GM19397 (cell line): ENCODE results near the gene TARS2.
A peak's percentile ranks its signal among the peaks of the same experiment; 100 is the strongest.

Experiments
- ATAC-seq: cut with Tn5 transposase; IDR thresholded peaks from one replicate; pipeline ENCODE4 v1.9.1; 2021; ENCODE audit warnings: mild to moderate bottlenecking, moderate library complexity; ENCODE audit not compliant: unreplicated experiment

Gene TARS2

GRCh38 chr1:150507912-150508864, 21.0 kb downstream of the TARS2 start, which contains the start of gene ECM1:
Gene ECM1 (plus strand): TSS chr1:150508109. CDS start chr1:150508210, 101 bp downstream.
- ATAC-seq: no peak

GRCh38 chr1:150508982-150509381, 21.8 kb downstream of the TARS2 start:
- no peak for ATAC-seq

GRCh38 chr1:150511551-150511950, 24.3 kb downstream of the TARS2 start:
- ATAC-seq: no peak

GRCh38 chr1:150511985-150512660, 24.9 kb downstream of the TARS2 start:
- no peak for ATAC-seq

GRCh38 chr1:150512846-150513245, 25.6 kb downstream of the TARS2 start:
- no peak for ATAC-seq

- ATAC-seq: no peak
Measured at GRCh38 chr1:150513351-150513791, 26.2 kb downstream of the TARS2 start.

- no peak for ATAC-seq
Measured at GRCh38 chr1:150514260-150514659, 27.0 kb downstream of the TARS2 start.

- ATAC-seq: no peak
Measured at GRCh38 chr1:150514913-150515327, 27.7 kb downstream of the TARS2 start.

- ATAC-seq: peak; percentile 99
Measured at GRCh38 chr1:150515328-150516049, 28.3 kb downstream of the TARS2 start, which contains the start of gene FALEC. Gene FALEC (plus strand): TSS chr1:150515752.

GRCh38 chr1:150516050-150516591, 28.9 kb downstream of the TARS2 start:
- ATAC-seq: no peak

- ATAC-seq: no peak
Measured at GRCh38 chr1:150516616-150517015, 29.4 kb downstream of the TARS2 start.

- ATAC-seq: no peak
Measured at GRCh38 chr1:150521196-150521968, 34.2 kb downstream of the TARS2 start.

- no peak for ATAC-seq
Measured at GRCh38 chr1:150525348-150525747, 38.1 kb downstream of the TARS2 start.

GRCh38 chr1:150528196-150528595, 41.0 kb downstream of the TARS2 start:
- no peak for ATAC-seq

GRCh38 chr1:150529017-150529416, 41.8 kb downstream of the TARS2 start:
- ATAC-seq: no peak

- no peak for ATAC-seq
Measured at GRCh38 chr1:150530491-150531159, 43.4 kb downstream of the TARS2 start.

- no peak for ATAC-seq
Measured at GRCh38 chr1:150532860-150533259, 45.6 kb downstream of the TARS2 start.

- ATAC-seq: no peak
Measured at GRCh38 chr1:150534002-150534401, 46.8 kb downstream of the TARS2 start.

- no peak for ATAC-seq
Measured at GRCh38 chr1:150535511-150536287, 48.5 kb downstream of the TARS2 start.
